Measurements from ENCODE around the gene CPT1B. TPM values are rescaled to one million over a fixed set of nuclear protein-coding genes. Genes with fewer than 3 reads are reported as not detected.
A peak's percentile ranks its signal among the peaks of the same experiment; 100 is the strongest.

Gene CPT1B
- total and polyA plus RNA-seq, 10 of the 15 experiments (the other 5 are each of a cell fraction or from before 2014, with no cell fraction given), result 3.5 to 54.0 (median 21.7) TPM

- no peak for TF ChIP-seq PAX5 (IDR thresholded peaks at IDR 0.05; ENCODE audit: borderline replicate concordance, low read depth, low read length)
- TF ChIP-seq NFXL1 (IDR thresholded peaks at IDR 0.05; ENCODE audit: borderline replicate concordance), result no peak
- TF ChIP-seq GATAD2B (conservative IDR thresholded peaks at IDR 0.05; ENCODE audit: low read depth), result peak; percentile 90
- peak; percentile 64; the same call in 1 of the 2 replicates for TF ChIP-seq TAF1 (IDR thresholded peaks at IDR 0.05; ENCODE audit: borderline replicate concordance, low read depth, low read length)
- no peak for TF ChIP-seq NR2C2 (IDR thresholded peaks at IDR 0.05; ENCODE audit: borderline replicate concordance, control insufficient read depth, insufficient read length, low read depth)
- TF ChIP-seq, protein P1, sequence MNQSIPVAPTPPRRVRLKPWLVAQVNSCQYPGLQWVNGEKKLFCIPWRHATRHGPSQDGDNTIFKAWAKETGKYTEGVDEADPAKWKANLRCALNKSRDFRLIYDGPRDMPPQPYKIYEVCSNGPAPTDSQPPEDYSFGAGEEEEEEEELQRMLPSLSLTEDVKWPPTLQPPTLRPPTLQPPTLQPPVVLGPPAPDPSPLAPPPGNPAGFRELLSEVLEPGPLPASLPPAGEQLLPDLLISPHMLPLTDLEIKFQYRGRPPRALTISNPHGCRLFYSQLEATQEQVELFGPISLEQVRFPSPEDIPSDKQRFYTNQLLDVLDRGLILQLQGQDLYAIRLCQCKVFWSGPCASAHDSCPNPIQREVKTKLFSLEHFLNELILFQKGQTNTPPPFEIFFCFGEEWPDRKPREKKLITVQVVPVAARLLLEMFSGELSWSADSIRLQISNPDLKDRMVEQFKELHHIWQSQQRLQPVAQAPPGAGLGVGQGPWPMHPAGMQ (IDR thresholded peaks at IDR 0.05; ENCODE audit: borderline replicate concordance), result no peak
- no peak for TF ChIP-seq NFIC (IDR thresholded peaks at IDR 0.05; ENCODE audit: low read depth, low read length)
- TF ChIP-seq EZH2 (IDR thresholded peaks at IDR 0.05; ENCODE audit: borderline replicate concordance, control insufficient read depth, low read depth, low read length), result no peak
- peak; percentile 32; the same call in 1 of the 2 replicates for TF ChIP-seq DPF2 (IDR thresholded peaks at IDR 0.05)
- no peak for TF ChIP-seq JUND (IDR thresholded peaks at IDR 0.05; ENCODE audit: low read depth, low read length)
- no peak for TF ChIP-seq SRF (IDR thresholded peaks at IDR 0.05; ENCODE audit: low read depth in 2 of 2, low read length in 2 of 2)
- TF ChIP-seq IKZF1 (conservative IDR thresholded peaks at IDR 0.05), result peak; percentile 98
- TF ChIP-seq CHD4 (IDR thresholded peaks at IDR 0.05), result no peak
- TF ChIP-seq STAT3 (IDR thresholded peaks at IDR 0.05; ENCODE audit: low read depth, low read length), result no peak
- TF ChIP-seq SIN3A (IDR thresholded peaks at IDR 0.05; ENCODE audit: low read depth, low read length), result 0 out of 2 replicates have a peak, but pooled peaks have one; percentile 5
- no peak for TF ChIP-seq ZBTB33 (IDR thresholded peaks at IDR 0.05)
- TF ChIP-seq JUNB (IDR thresholded peaks at IDR 0.05), result no peak
- no peak for TF ChIP-seq MTA3 (IDR thresholded peaks at IDR 0.05; ENCODE audit: borderline replicate concordance, low read length)
- no peak for TF ChIP-seq USF2 (IDR thresholded peaks at IDR 0.05; ENCODE audit: borderline replicate concordance, low read depth, low read length)
- TF ChIP-seq SREBF2 (IDR thresholded peaks at IDR 0.05; ENCODE audit: low read length), result no peak
- TF ChIP-seq, protein P2, sequence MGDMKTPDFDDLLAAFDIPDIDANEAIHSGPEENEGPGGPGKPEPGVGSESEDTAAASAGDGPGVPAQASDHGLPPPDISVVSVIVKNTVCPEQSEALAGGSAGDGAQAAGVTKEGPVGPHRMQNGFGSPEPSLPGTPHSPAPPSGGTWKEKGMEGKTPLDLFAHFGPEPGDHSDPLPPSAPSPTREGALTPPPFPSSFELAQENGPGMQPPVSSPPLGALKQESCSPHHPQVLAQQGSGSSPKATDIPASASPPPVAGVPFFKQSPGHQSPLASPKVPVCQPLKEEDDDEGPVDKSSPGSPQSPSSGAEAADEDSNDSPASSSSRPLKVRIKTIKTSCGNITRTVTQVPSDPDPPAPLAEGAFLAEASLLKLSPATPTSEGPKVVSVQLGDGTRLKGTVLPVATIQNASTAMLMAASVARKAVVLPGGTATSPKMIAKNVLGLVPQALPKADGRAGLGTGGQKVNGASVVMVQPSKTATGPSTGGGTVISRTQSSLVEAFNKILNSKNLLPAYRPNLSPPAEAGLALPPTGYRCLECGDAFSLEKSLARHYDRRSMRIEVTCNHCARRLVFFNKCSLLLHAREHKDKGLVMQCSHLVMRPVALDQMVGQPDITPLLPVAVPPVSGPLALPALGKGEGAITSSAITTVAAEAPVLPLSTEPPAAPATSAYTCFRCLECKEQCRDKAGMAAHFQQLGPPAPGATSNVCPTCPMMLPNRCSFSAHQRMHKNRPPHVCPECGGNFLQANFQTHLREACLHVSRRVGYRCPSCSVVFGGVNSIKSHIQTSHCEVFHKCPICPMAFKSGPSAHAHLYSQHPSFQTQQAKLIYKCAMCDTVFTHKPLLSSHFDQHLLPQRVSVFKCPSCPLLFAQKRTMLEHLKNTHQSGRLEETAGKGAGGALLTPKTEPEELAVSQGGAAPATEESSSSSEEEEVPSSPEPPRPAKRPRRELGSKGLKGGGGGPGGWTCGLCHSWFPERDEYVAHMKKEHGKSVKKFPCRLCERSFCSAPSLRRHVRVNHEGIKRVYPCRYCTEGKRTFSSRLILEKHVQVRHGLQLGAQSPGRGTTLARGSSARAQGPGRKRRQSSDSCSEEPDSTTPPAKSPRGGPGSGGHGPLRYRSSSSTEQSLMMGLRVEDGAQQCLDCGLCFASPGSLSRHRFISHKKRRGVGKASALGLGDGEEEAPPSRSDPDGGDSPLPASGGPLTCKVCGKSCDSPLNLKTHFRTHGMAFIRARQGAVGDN (IDR thresholded peaks at IDR 0.05), result 0 out of 2 replicates have a peak, but pooled peaks have one; percentile 36
- TF ChIP-seq YY1 (IDR thresholded peaks at IDR 0.05; ENCODE audit: low read depth, low read length), result peak; percentile 51
- TF ChIP-seq ZNF217 (IDR thresholded peaks at IDR 0.05), result peak; percentile 78; the same call in 1 of the 2 replicates
Observed at GRCh38 chr22:50529897-50530579, 48.2 kb downstream of the CPT1B start, which contains the start of gene TYMP (continued).
